HG03457 (cell line): ENCODE data around the gene PTPN20.

ENCODE experiments used
- ATAC-seq: cut with Tn5 transposase; IDR thresholded peaks from one replicate; pipeline ENCODE4 v1.9.1; 2021; ENCODE audit warnings: moderate number of reproducible peaks; ENCODE audit not compliant: unreplicated experiment

Gene PTPN20

GRCh38 chr10:47046321-47047126 lies 135.3 kb downstream of the PTPN20 start:
- ATAC-seq = no peak

- ATAC-seq = no peak
Observed at GRCh38 chr10:47047127-47047504, 135.9 kb downstream of the PTPN20 start.

- no peak for ATAC-seq
Observed at GRCh38 chr10:47047577-47048525, 136.6 kb downstream of the PTPN20 start.

- no peak for ATAC-seq
Observed at GRCh38 chr10:47048526-47048905, 137.3 kb downstream of the PTPN20 start.

- no peak for ATAC-seq
Observed at GRCh38 chr10:47049056-47049851, 138.0 kb downstream of the PTPN20 start.

GRCh38 chr10:47049906-47050305 lies 138.7 kb downstream of the PTPN20 start:
- ATAC-seq = no peak

GRCh38 chr10:47050618-47051455 lies 139.6 kb downstream of the PTPN20 start:
- no peak for ATAC-seq

GRCh38 chr10:47051741-47052238 lies 140.6 kb downstream of the PTPN20 start:
- no peak for ATAC-seq
